Erythroblast (primary cell): Measurements from ENCODE around the gene PNKD.

Source experiments
- GATA1 ChIP-seq: IDR thresholded peaks from 2 replicates; pipeline ENCODE4 v1.6.1; 2011; ENCODE audit warnings: low read depth, mild to moderate bottlenecking, control low read depth, low read length, moderate library complexity
- POLR2A ChIP-seq: IDR thresholded peaks from 2 replicates; pipeline ENCODE4 v1.6.1; 2011; ENCODE audit warnings: mild to moderate bottlenecking, low read length

DNA sequence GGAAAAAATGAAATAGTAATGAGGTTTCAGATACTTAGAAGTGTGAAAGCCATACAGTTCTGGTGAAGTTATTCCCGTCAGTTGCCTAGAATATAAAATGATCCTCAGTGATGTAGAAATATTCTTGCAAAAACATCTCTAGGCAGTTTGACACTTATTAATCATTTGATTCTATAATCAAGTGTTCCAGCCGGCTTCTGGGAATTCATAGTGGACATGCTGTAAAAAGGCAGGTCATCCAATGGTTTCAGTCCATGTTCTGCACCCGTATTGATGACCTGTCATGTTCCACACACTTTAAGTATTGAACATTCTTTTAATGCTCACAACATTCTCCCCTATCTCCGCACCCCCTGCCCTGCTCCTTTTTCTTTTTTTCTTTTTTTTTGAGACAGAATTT is 33.5 kb upstream of the PNKD start:
- TF ChIP-seq POLR2A (no peak), GATA1 (no peak)
